ENCODE measurements around the gene AUH. TPM values are rescaled to one million over a fixed set of nuclear protein-coding genes. Genes with fewer than 3 reads are reported as not detected.
A peak's percentile ranks its signal among the peaks of the same experiment; 100 is the strongest.

Gene AUH
- total RNA-seq, 1 donor from 2014 or later: 9.8 TPM

GRCh38 chr9:91258451-91258850, 103.3 kb downstream of the AUH start:
- FAIRE-seq: no peak
- Mint-ChIP-seq H3K36me3 (ENCODE audit: low read depth, unreplicated experiment) (no peaks in the 10 kb centered on the region), H3K27me3 (ENCODE audit: low read depth, unreplicated experiment) (no peaks in the 10 kb centered on the region)

GRCh38 chr9:91256235-91256634, 105.5 kb downstream of the AUH start:
- Mint-ChIP-seq H3K9me3 (ENCODE audit: unreplicated experiment) (no peaks in the 10 kb centered on the region), H3K27ac (ENCODE audit: unreplicated experiment) (no peak overlapping the region), H3K4me3 (ENCODE audit: unreplicated experiment) (no peak overlapping the region), H3K4me1 (ENCODE audit: low read depth, unreplicated experiment) (no peaks in the 10 kb centered on the region), H3K27me3 (ENCODE audit: low read depth, unreplicated experiment) (no peaks in the 10 kb centered on the region), H3K36me3 (ENCODE audit: low read depth, unreplicated experiment) (no peaks in the 10 kb centered on the region)
- no peak overlapping the region for H3K27ac ChIP-seq (ENCODE audit: low read depth, low read length)
- no peak for FAIRE-seq
- no peak for DNase-seq (ENCODE audit: low read depth)
- no peak overlapping the region for H3K4me2 ChIP-seq (ENCODE audit: low read length)
- H3K36me3 ChIP-seq (ENCODE audit: insufficient read depth, low read length): no peaks in the 10 kb centered on the region
- no peaks in the 10 kb centered on the region for H3K9me3 ChIP-seq (ENCODE audit: insufficient read depth, low read depth, low read length)
- H2AFZ ChIP-seq (ENCODE audit: low read depth, low read length): no peak overlapping the region
- no peaks in the 10 kb centered on the region for H3K27me3 ChIP-seq (ENCODE audit: insufficient read depth, low read length)
- no peaks in the 10 kb centered on the region for H3K4me1 ChIP-seq (ENCODE audit: insufficient read depth, low read length)
- TF ChIP-seq CTCF (IDR thresholded peaks at IDR 0.05; ENCODE audit: insufficient read depth, low read depth, low read length): no peak
- no peak for TF ChIP-seq EZH2 (IDR thresholded peaks at IDR 0.05; ENCODE audit: insufficient read depth, low read length)
- H3K4me3 ChIP-seq (ENCODE audit: insufficient read depth, low read depth, low read length): no peak overlapping the region
- no peak overlapping the region for H3K9ac ChIP-seq (ENCODE audit: low read length)
- H3K79me2 ChIP-seq (ENCODE audit: insufficient read depth, low read length): no peaks in the 10 kb centered on the region
- H4K20me1 ChIP-seq (ENCODE audit: insufficient read depth, low read length): no peaks in the 10 kb centered on the region

More at GRCh38 chr9:91258451-91258850, 103.3 kb downstream of the AUH start:
- DNase-seq (ENCODE audit: low read depth): no peak
- H3K4me1 ChIP-seq (ENCODE audit: insufficient read depth, low read length): no peaks in the 10 kb centered on the region
- no peaks in the 10 kb centered on the region for H3K79me2 ChIP-seq (ENCODE audit: insufficient read depth, low read length)
- Mint-ChIP-seq H3K4me1 (ENCODE audit: low read depth, unreplicated experiment) (no peaks in the 10 kb centered on the region), H3K27ac (ENCODE audit: unreplicated experiment) (no peak overlapping the region), H3K4me3 (ENCODE audit: unreplicated experiment) (no peak overlapping the region), H3K9me3 (ENCODE audit: unreplicated experiment) (no peaks in the 10 kb centered on the region)
- no peak for TF ChIP-seq CTCF (IDR thresholded peaks at IDR 0.05; ENCODE audit: insufficient read depth, low read depth, low read length)
- H3K9ac ChIP-seq (ENCODE audit: low read length): no peak overlapping the region
- H3K27ac ChIP-seq (ENCODE audit: low read depth, low read length): no peak overlapping the region
- no peak overlapping the region for H3K4me2 ChIP-seq (ENCODE audit: low read length)
- H3K36me3 ChIP-seq (ENCODE audit: insufficient read depth, low read length): no peaks in the 10 kb centered on the region
- no peak overlapping the region for H2AFZ ChIP-seq (ENCODE audit: low read depth, low read length)
- no peak overlapping the region for H3K4me3 ChIP-seq (ENCODE audit: insufficient read depth, low read depth, low read length)
- no peaks in the 10 kb centered on the region for H3K9me3 ChIP-seq (ENCODE audit: insufficient read depth, low read depth, low read length)
- H4K20me1 ChIP-seq (ENCODE audit: insufficient read depth, low read length): no peaks in the 10 kb centered on the region
- no peaks in the 10 kb centered on the region for H3K27me3 ChIP-seq (ENCODE audit: insufficient read depth, low read length)

- H3K4me2 ChIP-seq (ENCODE audit: low read length): peak overlapping the region; percentile 25
- no peak overlapping the region for H3K9ac ChIP-seq (ENCODE audit: low read length)
- Mint-ChIP-seq H3K27me3 (ENCODE audit: low read depth, unreplicated experiment) (no peaks in the 10 kb centered on the region), H3K36me3 (ENCODE audit: low read depth, unreplicated experiment) (no peaks in the 10 kb centered on the region), H3K9me3 (ENCODE audit: unreplicated experiment) (no peaks in the 10 kb centered on the region), H3K27ac (ENCODE audit: unreplicated experiment) (no peak overlapping the region), H3K4me1 (ENCODE audit: low read depth, unreplicated experiment) (no peaks in the 10 kb centered on the region), H3K4me3 (ENCODE audit: unreplicated experiment) (no peak overlapping the region)
- DNase-seq (ENCODE audit: low read depth) (peak; percentile 59), FAIRE-seq (no peak)
- no peaks in the 10 kb centered on the region for H4K20me1 ChIP-seq (ENCODE audit: insufficient read depth, low read length)
- no peak overlapping the region for H3K4me3 ChIP-seq (ENCODE audit: insufficient read depth, low read depth, low read length)
- H3K27me3 ChIP-seq (ENCODE audit: insufficient read depth, low read length): no peaks in the 10 kb centered on the region
- H3K27ac ChIP-seq (ENCODE audit: low read depth, low read length): no peak overlapping the region
- H2AFZ ChIP-seq (ENCODE audit: low read depth, low read length): no peak overlapping the region
- H3K79me2 ChIP-seq (ENCODE audit: insufficient read depth, low read length): no peaks in the 10 kb centered on the region
- H3K36me3 ChIP-seq (ENCODE audit: insufficient read depth, low read length): no peaks in the 10 kb centered on the region
- TF ChIP-seq EZH2 (IDR thresholded peaks at IDR 0.05; ENCODE audit: insufficient read depth, low read length): no peak
- TF ChIP-seq CTCF (IDR thresholded peaks at IDR 0.05; ENCODE audit: insufficient read depth, low read depth, low read length): no peak
- H3K4me1 ChIP-seq (ENCODE audit: insufficient read depth, low read length): no peaks in the 10 kb centered on the region
- H3K9me3 ChIP-seq (ENCODE audit: insufficient read depth, low read depth, low read length): no peaks in the 10 kb centered on the region
These were observed 106.4 kb downstream of the AUH start for GRCh38 chr9:91255327-91255726.
